Adrenal gland (tissue), 12 donors: Measurements from ENCODE around the gene STXBP5. TPM values are rescaled to one million over a fixed set of nuclear protein-coding genes. Genes with fewer than 3 reads are reported as not detected.

Experiments used
- DNase-seq, 7 donors: peaks; one replicate each; pipeline ENCODE4 v3.0.0-alpha.2; 2019 to 2020
- H3K27ac ChIP-seq, 5 donors: fragments of 200-600 bp; sonication (generic) in 4 of 5; 1 replicate in 3 of 5; 2 replicates in 2 of 5; pipeline versions ENCODE4 v1.5.1 to v1.8.0; 2016 to 2020; ENCODE audit warnings: mild to moderate bottlenecking in 1 of 5
- H3K27me3 ChIP-seq: fragments of 200-600 bp; 2 replicates; pipeline ENCODE4 v1.8.0; 2021
- H3K36me3 ChIP-seq, 2 donors: fragments of 200-600 bp; replicated peaks in 1 of 2; 1 replicate in 1 of 2; 2 replicates in 1 of 2; pipeline versions ENCODE4 v1.5.1 to v1.8.0; 2018 to 2022
- H3K4me1 ChIP-seq, 2 donors: fragments of 200-600 bp; replicated peaks in 1 of 2; 1 replicate in 1 of 2; 2 replicates in 1 of 2; pipeline versions ENCODE4 v1.5.1 to v1.8.0; 2018 to 2021
- H3K4me3 ChIP-seq, 4 donors: fragments of 200-600 bp; sonication (generic) in 3 of 4; one replicate each; pipeline ENCODE4 v1.5.1; 2016 to 2018
- H3K9me3 ChIP-seq, 3 donors: fragments of 200-600 bp; sonication (generic) in 1 of 3; replicated peaks in 1 of 3; 1 replicate in 2 of 3; 2 replicates in 1 of 3; pipeline versions ENCODE4 v1.5.1 to v1.8.0; 2016 to 2021
- CTCF ChIP-seq, 6 experiments: fragments of 450-650 bp in 4 of 6; fragments of 200-600 bp in 2 of 6; sonication (generic) in 1 of 6; IDR thresholded peaks; 1 replicate in 5 of 6; 2 replicates in 1 of 6; pipeline versions ENCODE4 v1.5.1 to v1.8.0; 2016 to 2021; ENCODE audit warnings: antibody characterized with exemption in 6 of 6, mild to moderate bottlenecking in 2 of 6, moderate library complexity in 1 of 6
- POLR2A ChIP-seq, 2 donors: fragments of 450-650 bp; IDR thresholded peaks; one replicate each; pipeline ENCODE4 v1.6.1; 2017; ENCODE audit warnings: antibody characterized with exemption in 2 of 2, mild to moderate bottlenecking in 2 of 2, moderate library complexity in 1 of 2
- WGBS, 4 donors: extraction: QIAGEN DNeasy Blood & Tissue Kit in 2 of 4; methylation state at CpG; one replicate each; pipeline versions ENCODE4 v1.1.5 to v1.1.7; 2013 to 2017; 5-methylcytosine and 5-hydroxymethylcytosine counted together
- intact Hi-C, 2 donors: fragments of 100-400 bp; cut with DNase I; formaldehyde crosslinking; loops; one replicate each; pipeline versions ENCODE4 v1.14.1 to v1.15.0; 2022 to 2023
- polyA plus RNA-seq, 3 donors: library from polyadenylated mRNA; stranded (reverse); fragments of 200-250 nt in 2 of 3; fragments of 350-450 nt in 1 of 3; fragmentation: Illumina TruSeq in 1 of 3; extraction: RNeasy Lipid Tissue Mini Kit (QIAGEN cat#74804) in 1 of 3; gene quantifications; one replicate each; pipeline ENCODE4 v1.2.3, GENCODE V29; 2013 to 2014
- total RNA-seq, 9 donors: library from RNA; depleted of rRNA in 4 of 9; stranded (reverse); fragments of >200 nt in 4 of 9; fragments of 120-200 nt in 1 of 9; fragmentation: NEBNext Ultra II Directional in 1 of 9; extraction: Animal tissue kit (Norgen Biotek cat#: 25700) in 1 of 9; gene quantifications; one replicate each; pipeline versions ENCODE4 v1.1.0 to v1.2.4, GENCODE V29; 2013 to 2023
- donor health status: healthy with polysubstance abuse.
- donor health status: Bipolar disorder and iron deficiency.
- donor health status: DM: yes; HTN: yes; CAD: no.
- donor health status: DM: no; HTN: no; CAD: no.
- donor health status: DM: no; HTN: no; CAD: no.
- donor health status: DM: yes; HTN: yes; CAD: no.

The STXBP5 gene
- total and polyA plus RNA-seq, 12 donors, result 18.0 to 66.3 (median 30.1) TPM

GRCh38 chr6:147160593-147160992, 43.6 kb upstream of the STXBP5 start:
- no peaks in the 10 kb centered on the region for H3K4me1 ChIP-seq
- H3K27me3 ChIP-seq, result no peaks in the 10 kb centered on the region
- 75 to 84% (median 76%) methylated on average over 1 of the region's 1 CpG for WGBS, 4 donors
- no peaks in the 10 kb centered on the region for H3K36me3 ChIP-seq
- H3K4me3 ChIP-seq, result no peak overlapping the region
- intact Hi-C loops, result no loop called here
- TF ChIP-seq CTCF (IDR thresholded peaks at IDR 0.05) (no peak), POLR2A (IDR thresholded peaks at IDR 0.05) (no peak)
- H3K9me3 ChIP-seq, result no peaks in the 10 kb centered on the region
- H3K27ac ChIP-seq, result no peak overlapping the region
- no peak for DNase-seq

- no peak overlapping the region for H3K27ac ChIP-seq
- no peaks in the 10 kb centered on the region for H3K4me1 ChIP-seq
- intact Hi-C loops, result no loop called here
- TF ChIP-seq POLR2A (IDR thresholded peaks at IDR 0.05) (no peak), CTCF (IDR thresholded peaks at IDR 0.05) (no peak)
- H3K9me3 ChIP-seq, result no peaks in the 10 kb centered on the region
- H3K36me3 ChIP-seq, result no peaks in the 10 kb centered on the region
- H3K27me3 ChIP-seq, result no peaks in the 10 kb centered on the region
- WGBS, 4 donors, result 89 to 94% (median 93%) methylated on average over 4 of the region's 4 CpGs
- H3K4me3 ChIP-seq, result no peak overlapping the region
- DNase-seq, result no peak
These were observed 42.8 kb upstream of the STXBP5 start for GRCh38 chr6:147161253-147161973.

GRCh38 chr6:147161974-147162495, 42.2 kb upstream of the STXBP5 start:
- Histone ChIP-seq H3K27ac (no peak overlapping the region), H3K4me3 (no peak overlapping the region), H3K27me3 (no peaks in the 10 kb centered on the region), H3K9me3 (no peaks in the 10 kb centered on the region), H3K4me1 (no peaks in the 10 kb centered on the region), H3K36me3 (no peaks in the 10 kb centered on the region)
- intact Hi-C loops, result no loop called here
- 86 to 92% (median 90%) methylated on average over 4 of the region's 4 CpGs for WGBS, 4 donors
- DNase-seq, result no peak
- no peak for TF ChIP-seq CTCF (IDR thresholded peaks at IDR 0.05)
- TF ChIP-seq POLR2A (IDR thresholded peaks at IDR 0.05), result no peak

- Histone ChIP-seq H3K4me3 (no peak overlapping the region), H3K27me3 (no peaks in the 10 kb centered on the region), H3K4me1 (no peaks in the 10 kb centered on the region), H3K36me3 (no peaks in the 10 kb centered on the region), H3K9me3 (no peaks in the 10 kb centered on the region), H3K27ac (no peak overlapping the region)
- no peak for DNase-seq
- TF ChIP-seq POLR2A (IDR thresholded peaks at IDR 0.05), result no peak
- TF ChIP-seq CTCF (IDR thresholded peaks at IDR 0.05), result no peak
- intact Hi-C loops, result no loop called here
These were observed 39.5 kb upstream of the STXBP5 start for GRCh38 chr6:147164761-147165160.
